OCI-LY3 (cell line): ENCODE results near the gene TSPAN9.

Experiments
- CTCF ChIP-seq: fragments of 200-600, 300-600 bp; sonication (generic); IDR thresholded peaks from 2 replicates; pipeline ENCODE4 v1.5.1; 2014; ENCODE audit warnings: antibody characterized with exemption, low read length, low read depth
- EZH2phosphoT487 ChIP-seq: fragments of 200-600 bp; shearing (Covaris generic); IDR thresholded peaks from 2 replicates; pipeline ENCODE4 v1.6.1; 2018; ENCODE audit warnings: antibody characterized with exemption, mixed run types, low read depth

GRCh38 chr12:3170423-3171194 is 93.4 kb downstream of the TSPAN9 start:
- TF ChIP-seq CTCF (no peak), EZH2phosphoT487 (no peak)
